ENCODE measurements around the gene CYP27B1.

Gene CYP27B1

GRCh38 chr12:57730336-57731067 is 36.4 kb downstream of the CYP27B1 start:
- Mint-ChIP-seq H3K9me3 (peaks cover 3% of the 10 kb centered on the region), H3K36me3 (ENCODE audit: low read depth) (no peaks in the 10 kb centered on the region), H3K4me3 (no peak overlapping the region), H3K27me3 (ENCODE audit: low read depth, poor library complexity) (peaks cover 100% of the 10 kb centered on the region), H3K27ac (no peak overlapping the region), H3K4me1 (peaks cover 17% of the 10 kb centered on the region)
- DNase-seq = no peak
- no peak for TF ChIP-seq CTCF (IDR thresholded peaks at IDR 0.05)

DNA sequence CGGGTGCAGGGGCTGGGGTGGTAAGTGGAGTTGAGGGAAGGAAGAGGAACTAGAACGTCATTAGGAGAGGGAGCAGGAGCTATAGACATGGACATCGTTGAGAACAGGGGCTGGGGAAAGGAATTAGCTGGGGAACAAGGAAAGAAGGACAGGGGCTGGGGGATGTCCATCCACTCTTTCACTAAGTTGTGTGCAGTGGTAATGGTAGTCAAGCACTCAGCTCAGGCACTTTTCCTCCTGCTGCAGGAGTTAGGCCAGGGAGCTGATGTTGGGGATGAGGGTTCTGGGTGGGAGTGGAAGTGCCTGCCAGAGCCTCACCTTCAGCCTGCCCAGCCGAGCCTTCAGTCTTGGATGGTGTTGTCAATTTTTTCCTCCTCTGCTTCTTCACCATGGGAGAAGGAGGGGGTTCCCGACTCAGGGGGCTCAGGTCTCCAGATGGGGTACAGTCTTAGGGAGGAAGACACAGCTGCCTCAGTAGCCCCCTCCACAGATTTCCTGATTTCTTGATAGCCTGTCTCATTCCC is 37.5 kb downstream of the CYP27B1 start:
- peaks cover 3% of the 10 kb centered on the region for H3K9me3 Mint-ChIP-seq
- no peak overlapping the region for H3K4me3 Mint-ChIP-seq
- TF ChIP-seq CTCF (IDR thresholded peaks at IDR 0.05) = no peak
- H3K4me1 Mint-ChIP-seq = peaks cover 11% of the 10 kb centered on the region
- DNase-seq = no peak
- no peaks in the 10 kb centered on the region for H3K36me3 Mint-ChIP-seq (ENCODE audit: low read depth)
- no peak overlapping the region for H3K27ac Mint-ChIP-seq
- H3K27me3 Mint-ChIP-seq (ENCODE audit: low read depth, poor library complexity) = peaks cover 100% of the 10 kb centered on the region

DNA sequence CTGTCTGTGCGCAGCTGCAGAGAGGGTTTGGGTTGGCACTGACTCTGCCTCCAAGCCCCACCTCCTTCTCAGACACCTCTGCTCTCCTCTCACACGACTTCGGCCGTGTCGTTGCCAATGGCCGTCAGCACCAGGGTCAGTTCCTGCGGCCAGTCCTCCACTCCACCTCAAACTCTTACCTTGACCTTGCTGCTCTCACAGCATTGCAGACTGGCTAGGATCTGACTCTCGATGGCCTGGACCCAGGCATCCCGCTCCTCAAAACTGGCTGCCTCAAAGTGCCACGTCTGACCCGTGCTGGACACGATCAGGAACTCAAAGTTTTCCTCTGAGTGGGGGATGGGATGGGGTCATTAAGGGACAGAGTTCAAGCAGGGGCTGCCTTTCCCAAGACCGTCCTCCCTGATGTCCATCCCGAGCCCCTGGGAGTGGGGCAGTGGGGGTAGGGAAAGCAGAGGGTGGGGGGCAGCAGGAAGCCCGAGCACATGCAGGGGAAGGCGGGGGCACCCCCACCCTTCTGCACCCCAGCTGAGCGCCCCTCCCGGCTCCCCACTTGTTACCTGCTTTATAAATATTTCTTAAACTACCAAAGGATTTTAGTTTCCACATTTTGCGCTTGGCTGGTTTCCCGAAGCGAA is 39.0 kb downstream of the CYP27B1 start:
- Mint-ChIP-seq H3K27me3 (ENCODE audit: low read depth, poor library complexity) (peaks cover 100% of the 10 kb centered on the region), H3K36me3 (ENCODE audit: low read depth) (no peaks in the 10 kb centered on the region), H3K9me3 (peaks cover 3% of the 10 kb centered on the region), H3K27ac (no peak overlapping the region), H3K4me1 (peaks cover 11% of the 10 kb centered on the region), H3K4me3 (peak overlapping the region; percentile 39)
- no peak for TF ChIP-seq CTCF (IDR thresholded peaks at IDR 0.05)
- peak; percentile 71 for DNase-seq

GRCh38 chr12:57726884-57727757 is 39.8 kb downstream of the CYP27B1 start:
- peaks cover 3% of the 10 kb centered on the region for H3K9me3 Mint-ChIP-seq
- no peak overlapping the region for H3K27ac Mint-ChIP-seq
- peak; percentile 79 for DNase-seq
- H3K4me3 Mint-ChIP-seq = peak overlapping the region; percentile 39
- H3K4me1 Mint-ChIP-seq = peaks cover 11% of the 10 kb centered on the region
- no peak for TF ChIP-seq CTCF (IDR thresholded peaks at IDR 0.05)
- H3K27me3 Mint-ChIP-seq (ENCODE audit: low read depth, poor library complexity) = peaks cover 95% of the 10 kb centered on the region
- peaks cover under 1% of the 10 kb centered on the region for H3K36me3 Mint-ChIP-seq (ENCODE audit: low read depth)

DNA sequence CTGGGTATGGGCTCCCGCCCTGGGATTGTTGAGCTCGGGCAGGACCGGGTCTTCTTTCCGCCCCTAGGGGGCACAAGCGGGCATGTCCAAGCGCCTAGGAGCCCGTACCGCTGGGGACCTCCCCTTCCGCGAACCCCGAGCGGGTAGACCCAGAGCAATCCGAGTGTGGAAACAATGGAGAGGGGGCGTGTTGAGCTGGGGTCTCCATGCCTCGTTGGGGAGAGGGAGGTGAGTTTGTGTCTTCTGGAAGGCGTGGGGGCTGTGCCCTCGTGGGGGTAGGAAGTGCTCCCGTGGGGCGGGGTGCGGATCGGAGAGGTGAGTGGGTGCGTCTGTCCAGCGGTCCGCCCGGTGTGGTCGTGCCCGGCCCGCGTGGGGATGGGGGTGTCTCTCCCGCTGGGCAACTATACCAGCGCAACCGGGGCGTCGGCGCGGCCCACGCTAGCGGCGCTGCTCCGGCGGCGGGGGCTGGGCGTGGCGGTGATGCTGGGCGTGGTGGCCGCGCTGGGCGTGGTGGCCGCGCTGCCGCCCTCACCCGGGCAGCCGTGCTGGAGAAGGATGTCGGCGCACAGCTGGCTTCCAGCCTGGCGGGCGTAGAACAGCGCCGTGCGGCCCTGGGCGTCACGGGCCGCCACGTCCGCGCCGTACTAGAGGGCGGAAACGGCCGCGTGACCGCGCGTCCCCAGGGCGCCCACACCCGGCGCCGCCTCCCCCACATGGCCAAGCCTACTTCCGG is 40.6 kb downstream of the CYP27B1 start:
- H3K4me1 Mint-ChIP-seq = peaks cover 11% of the 10 kb centered on the region
- TF ChIP-seq CTCF (IDR thresholded peaks at IDR 0.05) = peak; percentile 63
- H3K4me3 Mint-ChIP-seq = peak overlapping the region; percentile 83
- H3K27me3 Mint-ChIP-seq (ENCODE audit: low read depth, poor library complexity) = peaks cover 87% of the 10 kb centered on the region
- H3K27ac Mint-ChIP-seq = peak overlapping the region; percentile 55
- peaks cover 3% of the 10 kb centered on the region for H3K9me3 Mint-ChIP-seq
- peaks cover 7% of the 10 kb centered on the region for H3K36me3 Mint-ChIP-seq (ENCODE audit: low read depth)
- DNase-seq = peak; percentile 75
